H1 (cell line): ENCODE results near the gene ABCG5. TPM values are rescaled to one million over a fixed set of nuclear protein-coding genes. Genes with fewer than 3 reads are reported as not detected.

Experiments used
- CHD7 ChIP-seq: fragments of 300-600 bp; sonication (generic); IDR thresholded peaks from 2 replicates; pipeline ENCODE4 v1.7.1; 2012; ENCODE audit warnings: low read length, moderate library complexity, mild to moderate bottlenecking, inconsistent platforms; ENCODE audit not compliant: insufficient replicate concordance
- EP300 ChIP-seq, 2 experiments: IDR thresholded peaks; 1 replicate in 1 of 2; 2 replicates in 1 of 2; pipeline ENCODE4 v1.6.1; 2011 to 2012; ENCODE audit warnings: low read depth in 2 of 2, low read length in 2 of 2, mild to moderate bottlenecking in 2 of 2, borderline replicate concordance in 1 of 2, inconsistent platforms in 1 of 2, moderate library complexity in 1 of 2
- EZH2 ChIP-seq: fragments of 200-600 bp; sonication (generic); IDR thresholded peaks from 2 replicates; pipeline ENCODE4 v1.7.1; 2012; ENCODE audit warnings: low read depth, mild to moderate bottlenecking, moderate library complexity, low read length, inconsistent platforms; ENCODE audit not compliant: severe bottlenecking
- YY1 ChIP-seq: IDR thresholded peaks from 2 replicates; pipeline ENCODE4 v1.6.1; 2011; ENCODE audit warnings: low read depth, mild to moderate bottlenecking, low read length
- polyA plus RNA-seq, 7 experiments: library from polyadenylated mRNA; depleted of rRNA in 3 of 7; stranded (reverse) in 5 of 7; unstranded in 2 of 7; fragments of >200 nt in 5 of 7; fragments of 200-250 nt in 2 of 7; gene quantifications; 1 replicate in 5 of 7; 2 replicates in 1 of 7; 4 replicates in 1 of 7; pipeline versions ENCODE4 v1.2.1 to v1.2.3, GENCODE V29; 2011 to 2013; ENCODE audit warnings: missing spikeins in 2 of 7, mixed read lengths in 2 of 7
- total RNA-seq: library from RNA; stranded (reverse); fragmentation: NEBNext Ultra II Directional; extraction: Animal tissue kit (Norgen Biotek cat#: 25700); gene quantifications from 2 replicates; pipeline ENCODE4 v1.2.1, GENCODE V29; 2021

Gene ABCG5
- total and polyA plus RNA-seq, 2 of the 8 experiments (the other 6 are each of a cell fraction or from before 2014, with no cell fraction given), result not detected

GRCh38 chr2:43832457-43832856 lies 6.2 kb downstream of the ABCG5 start (continued):
- TF ChIP-seq CHD7 (no peak), EP300 (IDR thresholded peaks at IDR 0.05; ENCODE audit: borderline replicate concordance in 1 of 2, low read depth in 2 of 2, low read length in 2 of 2) (no peak), YY1 (no peak), EZH2 (no peak)
- TF ChIP-seq, all 59 proteins: peak for 2
